Esophagus squamous epithelium (tissue), 4 donors: ENCODE measurements around the gene CDKN2A.

Experiments
- POLR2A ChIP-seq, 4 donors: fragments of 450-650 bp; IDR thresholded peaks; one replicate each; pipeline ENCODE4 v1.6.1; 2017; ENCODE audit warnings: antibody characterized with exemption in 4 of 4, mild to moderate bottlenecking in 4 of 4, moderate library complexity in 3 of 4
- TF ChIP-seq, protein P1 (sequence below), 6 experiments: fragments of 450-650 bp in 4 of 6; fragments of 200-600 bp in 2 of 6; sonication (generic) in 2 of 6; IDR thresholded peaks; one replicate each; pipeline ENCODE4 v1.5.1; 2016 to 2019; ENCODE audit warnings: antibody characterized with exemption in 6 of 6, mild to moderate bottlenecking in 4 of 6, moderate library complexity in 4 of 6

DNA sequence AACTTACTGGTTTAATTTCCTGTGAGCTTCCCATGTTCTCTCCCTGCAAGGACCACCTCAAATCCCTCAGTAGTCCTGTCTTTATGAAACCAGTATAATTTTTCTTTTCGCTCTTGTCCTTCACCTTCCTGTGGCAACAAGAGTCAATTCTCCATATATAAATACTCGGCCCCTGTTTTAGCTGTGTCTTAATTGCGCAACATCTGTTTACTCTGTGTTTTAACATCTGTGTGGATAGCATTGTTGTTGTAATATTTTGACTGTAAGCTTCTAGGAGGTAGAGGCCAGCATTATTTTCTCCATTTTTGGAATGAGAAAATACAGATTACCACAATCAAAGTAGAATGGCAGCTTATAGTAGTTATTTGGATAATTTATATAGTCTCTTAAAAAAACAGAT, 45.1 kb upstream of the CDKN2A start:
- TF ChIP-seq, protein P1, sequence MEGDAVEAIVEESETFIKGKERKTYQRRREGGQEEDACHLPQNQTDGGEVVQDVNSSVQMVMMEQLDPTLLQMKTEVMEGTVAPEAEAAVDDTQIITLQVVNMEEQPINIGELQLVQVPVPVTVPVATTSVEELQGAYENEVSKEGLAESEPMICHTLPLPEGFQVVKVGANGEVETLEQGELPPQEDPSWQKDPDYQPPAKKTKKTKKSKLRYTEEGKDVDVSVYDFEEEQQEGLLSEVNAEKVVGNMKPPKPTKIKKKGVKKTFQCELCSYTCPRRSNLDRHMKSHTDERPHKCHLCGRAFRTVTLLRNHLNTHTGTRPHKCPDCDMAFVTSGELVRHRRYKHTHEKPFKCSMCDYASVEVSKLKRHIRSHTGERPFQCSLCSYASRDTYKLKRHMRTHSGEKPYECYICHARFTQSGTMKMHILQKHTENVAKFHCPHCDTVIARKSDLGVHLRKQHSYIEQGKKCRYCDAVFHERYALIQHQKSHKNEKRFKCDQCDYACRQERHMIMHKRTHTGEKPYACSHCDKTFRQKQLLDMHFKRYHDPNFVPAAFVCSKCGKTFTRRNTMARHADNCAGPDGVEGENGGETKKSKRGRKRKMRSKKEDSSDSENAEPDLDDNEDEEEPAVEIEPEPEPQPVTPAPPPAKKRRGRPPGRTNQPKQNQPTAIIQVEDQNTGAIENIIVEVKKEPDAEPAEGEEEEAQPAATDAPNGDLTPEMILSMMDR (IDR thresholded peaks at IDR 0.05): no peak
- TF ChIP-seq POLR2A (IDR thresholded peaks at IDR 0.05): no peak
